Eye (tissue), 1 donor: ENCODE results near the gene CNNM3.

ENCODE experiments used
- DNase-seq: peaks from one replicate; pipeline ENCODE4 v3.0.0-alpha.2; 2015

The CNNM3 gene

DNA sequence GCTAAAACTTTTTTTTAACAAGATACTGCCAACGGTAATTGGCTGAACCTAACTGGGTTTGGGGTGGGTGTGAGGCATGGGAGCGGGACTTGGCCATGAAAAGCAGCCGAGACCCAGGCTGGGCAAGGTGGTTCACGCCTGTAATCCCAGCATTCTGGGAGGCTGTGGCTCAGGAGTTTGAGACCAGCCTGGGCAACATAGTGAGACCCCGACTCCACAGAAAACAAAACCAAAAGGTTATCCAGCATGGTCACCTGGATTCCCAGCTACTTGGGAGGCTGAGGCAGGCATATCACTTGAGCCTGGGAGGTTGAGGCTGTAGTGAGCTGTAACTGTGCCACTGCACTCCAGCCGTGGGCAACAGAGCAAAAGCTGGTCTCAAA, 64.8 kb downstream of the CNNM3 start:
- DNase-seq: no peak

DNA sequence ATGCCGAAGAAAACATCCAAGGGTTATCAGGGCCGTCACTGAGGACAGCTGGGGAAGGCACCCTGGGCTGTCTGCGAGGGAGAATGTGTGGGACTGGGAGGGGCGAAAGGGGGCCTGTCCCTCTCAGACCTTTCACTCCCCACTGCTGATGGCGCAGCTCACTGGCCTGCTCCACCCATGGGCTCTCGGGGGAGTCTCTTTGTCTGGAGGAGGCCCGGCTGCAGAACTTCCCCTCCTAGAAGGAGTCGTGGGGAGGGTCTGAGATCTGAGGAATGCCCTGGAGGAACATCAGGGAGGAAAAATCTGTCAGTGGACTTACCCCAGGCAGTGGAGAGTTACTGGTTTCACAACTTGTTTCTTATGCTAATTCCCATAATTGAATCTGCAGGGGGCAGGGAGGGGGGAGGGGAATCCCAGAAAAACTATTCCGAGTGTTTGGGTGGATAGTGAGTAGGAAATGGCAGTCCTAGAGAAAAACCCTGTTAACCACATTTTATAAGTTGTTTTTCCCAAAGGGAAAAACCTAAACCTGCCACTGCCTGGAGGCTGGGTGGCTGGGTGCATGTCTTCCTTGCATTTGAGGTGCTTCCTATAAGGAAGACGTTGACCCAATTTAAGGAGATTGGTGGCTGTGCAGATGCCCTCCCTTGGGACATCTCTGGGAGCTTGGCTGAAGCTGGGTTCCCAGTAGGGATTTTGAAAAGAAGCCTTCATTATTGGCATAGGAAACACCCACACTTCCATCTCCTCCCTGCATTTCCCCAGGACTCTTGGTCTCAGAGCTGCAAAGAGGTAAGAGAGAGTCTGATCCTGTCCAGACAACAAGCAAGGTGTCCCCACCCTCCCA, 65.5 kb downstream of the CNNM3 start:
- DNase-seq: peak; percentile 49

DNA sequence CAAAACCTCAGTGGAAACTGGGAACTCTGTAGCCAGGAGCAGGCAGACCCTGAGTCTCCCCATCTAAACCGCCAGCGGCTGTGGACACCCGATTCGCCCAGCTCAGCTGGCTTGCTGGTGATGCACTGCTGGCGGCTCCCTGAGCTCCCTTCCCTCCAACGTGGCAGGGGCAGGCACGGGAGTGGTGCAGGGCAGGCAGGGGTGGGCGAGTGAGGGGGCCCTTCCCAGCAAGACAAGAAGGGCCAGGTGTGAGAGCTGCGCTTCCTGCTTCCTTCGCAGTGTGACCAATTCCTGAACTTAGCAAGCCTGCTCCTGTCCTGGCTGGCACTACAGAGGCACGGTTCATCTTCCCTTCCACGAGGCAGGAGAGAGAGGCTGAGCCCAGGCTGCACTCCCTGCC, 66.2 kb downstream of the CNNM3 start:
- DNase-seq: peak; percentile 52

DNA sequence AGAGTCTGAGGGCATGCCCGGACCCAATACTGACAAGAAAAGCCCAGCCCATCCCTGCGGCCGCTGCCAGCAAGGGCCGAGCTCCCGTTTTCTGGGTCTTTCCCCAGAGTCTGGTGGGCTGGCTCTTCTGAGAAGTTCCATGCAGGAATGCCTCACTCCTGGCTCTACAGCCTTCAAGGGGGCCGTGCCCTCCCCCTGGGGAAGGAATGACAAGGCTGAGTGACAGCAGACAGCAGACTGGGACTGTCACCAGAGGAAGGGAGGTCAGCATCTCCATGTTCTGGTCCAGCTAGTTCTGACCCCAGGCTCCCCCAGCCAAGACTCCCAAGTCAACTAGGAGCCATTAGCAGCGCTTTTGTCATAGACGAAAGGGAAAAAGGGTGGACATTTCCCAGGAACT, 66.8 kb downstream of the CNNM3 start:
- no peak for DNase-seq

DNA sequence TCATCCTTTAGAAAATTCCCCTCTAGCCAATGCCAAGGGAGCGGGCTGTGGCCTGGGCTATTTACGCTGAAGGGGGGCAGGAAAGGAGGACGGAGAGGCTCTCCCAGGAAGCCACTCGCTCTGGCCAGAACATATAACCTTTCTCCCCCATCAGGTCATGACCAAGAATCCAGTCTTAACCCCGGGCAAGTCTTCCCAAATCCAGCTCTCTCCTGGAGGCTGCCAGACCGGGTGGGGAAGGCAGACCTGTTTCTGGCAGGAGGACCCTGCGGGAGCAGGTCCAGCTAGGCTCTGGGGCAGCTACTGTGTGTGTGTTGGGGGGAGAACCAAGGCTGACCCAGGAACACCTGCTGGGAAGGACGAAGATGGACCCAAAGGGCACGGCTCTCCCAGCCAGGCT, 67.2 kb downstream of the CNNM3 start:
- DNase-seq: no peak
